Endothelial cell of umbilical vein (primary cell): ENCODE measurements around the gene SAMD1.

Experiments
- EZH2 ChIP-seq: IDR thresholded peaks from 2 replicates; pipeline ENCODE4 v1.6.1; 2012; ENCODE audit warnings: borderline replicate concordance, low read depth, mild to moderate bottlenecking, moderate library complexity, low read length, inconsistent platforms; ENCODE audit not compliant: severe bottlenecking
- FOS ChIP-seq: IDR thresholded peaks from 2 replicates; pipeline ENCODE4 v1.6.1; 2011; ENCODE audit warnings: mild to moderate bottlenecking, low read length, moderate library complexity, borderline replicate concordance; ENCODE audit not compliant: insufficient read depth
- GATA2 ChIP-seq: IDR thresholded peaks from 2 replicates; pipeline ENCODE4 v1.7.0; 2011; ENCODE audit warnings: low read depth, mild to moderate bottlenecking, moderate library complexity, mixed read lengths, low read length; ENCODE audit not compliant: insufficient read length, insufficient read depth
- JUN ChIP-seq: IDR thresholded peaks from 2 replicates; pipeline ENCODE4 v1.6.1; 2011; ENCODE audit warnings: borderline replicate concordance, low read depth; ENCODE audit not compliant: insufficient read length, insufficient read depth
- MYC ChIP-seq: IDR thresholded peaks from one replicate; pipeline ENCODE4 v1.6.1; 2011; ENCODE audit warnings: mild to moderate bottlenecking, low read depth, low read length
- POLR2A ChIP-seq: IDR thresholded peaks from 2 replicates; pipeline ENCODE4 v1.6.1; 2012; ENCODE audit warnings: low read depth, mild to moderate bottlenecking, control low read depth, low read length
- POLR2AphosphoS5 ChIP-seq: IDR thresholded peaks from 2 replicates; pipeline ENCODE4 v1.6.1; 2012; ENCODE audit warnings: low read depth, mild to moderate bottlenecking, control low read depth, low read length, moderate library complexity; ENCODE audit not compliant: insufficient read depth
- TF ChIP-seq, protein P1 (sequence below), 2 donors: IDR thresholded peaks; 1 replicate in 1 of 2; 2 replicates in 1 of 2; pipeline ENCODE4 v1.5.1; 2011; ENCODE audit warnings: low read length in 2 of 2, mild to moderate bottlenecking in 2 of 2, moderate library complexity in 2 of 2, control low read depth in 1 of 2, inconsistent platforms in 1 of 2, low read depth in 1 of 2; ENCODE audit not compliant: insufficient read depth in 1 of 2; ENCODE audit errors: extremely low read depth in 1 of 2
- TF ChIP-seq, protein P2 (sequence below): IDR thresholded peaks from 2 replicates; pipeline ENCODE4 v1.6.1; 2011; ENCODE audit not compliant: insufficient read depth, insufficient read length

DNA sequence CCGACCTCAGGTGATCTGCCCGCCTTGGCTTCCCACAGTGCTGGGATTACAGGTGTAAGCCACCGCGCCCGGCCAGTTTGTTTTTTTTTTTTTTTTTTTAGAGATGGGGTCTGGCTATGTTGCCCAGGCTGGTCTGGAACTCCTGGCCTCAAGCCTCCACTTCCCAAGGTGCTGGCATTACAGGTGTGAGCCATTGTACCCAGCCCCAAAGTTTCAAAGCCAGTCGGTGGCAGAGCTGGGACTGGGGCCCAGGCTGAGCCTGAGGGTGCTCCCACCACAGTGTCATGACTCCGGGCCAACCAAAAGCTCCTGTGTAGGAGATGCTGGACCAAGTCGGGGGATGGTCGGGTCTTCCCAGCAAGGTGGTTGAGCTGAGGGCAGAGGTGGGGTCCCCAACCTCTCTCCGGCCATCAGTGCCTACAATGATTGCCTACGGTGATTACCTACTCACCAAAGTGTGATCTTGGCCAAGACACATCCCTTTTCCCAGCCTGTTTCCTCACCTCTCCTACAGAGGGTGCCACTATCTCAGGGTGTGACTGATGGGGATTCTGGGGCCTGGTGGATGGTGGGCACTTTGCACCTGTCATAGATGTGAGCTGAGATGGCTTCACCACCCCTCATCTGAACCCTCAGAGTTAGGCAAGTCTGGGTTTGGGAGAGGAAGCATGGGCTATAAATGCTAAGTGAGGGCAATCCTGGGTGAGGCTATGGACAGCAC lies 5.9 kb upstream of the SAMD1 start:
- TF ChIP-seq POLR2A = no peak
- no peak for TF ChIP-seq EZH2
- TF ChIP-seq FOS = no peak
- no peak for TF ChIP-seq POLR2AphosphoS5
- TF ChIP-seq, protein P1, sequence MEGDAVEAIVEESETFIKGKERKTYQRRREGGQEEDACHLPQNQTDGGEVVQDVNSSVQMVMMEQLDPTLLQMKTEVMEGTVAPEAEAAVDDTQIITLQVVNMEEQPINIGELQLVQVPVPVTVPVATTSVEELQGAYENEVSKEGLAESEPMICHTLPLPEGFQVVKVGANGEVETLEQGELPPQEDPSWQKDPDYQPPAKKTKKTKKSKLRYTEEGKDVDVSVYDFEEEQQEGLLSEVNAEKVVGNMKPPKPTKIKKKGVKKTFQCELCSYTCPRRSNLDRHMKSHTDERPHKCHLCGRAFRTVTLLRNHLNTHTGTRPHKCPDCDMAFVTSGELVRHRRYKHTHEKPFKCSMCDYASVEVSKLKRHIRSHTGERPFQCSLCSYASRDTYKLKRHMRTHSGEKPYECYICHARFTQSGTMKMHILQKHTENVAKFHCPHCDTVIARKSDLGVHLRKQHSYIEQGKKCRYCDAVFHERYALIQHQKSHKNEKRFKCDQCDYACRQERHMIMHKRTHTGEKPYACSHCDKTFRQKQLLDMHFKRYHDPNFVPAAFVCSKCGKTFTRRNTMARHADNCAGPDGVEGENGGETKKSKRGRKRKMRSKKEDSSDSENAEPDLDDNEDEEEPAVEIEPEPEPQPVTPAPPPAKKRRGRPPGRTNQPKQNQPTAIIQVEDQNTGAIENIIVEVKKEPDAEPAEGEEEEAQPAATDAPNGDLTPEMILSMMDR (IDR thresholded peaks at IDR 0.05; ENCODE audit: extremely low read depth in 1 of 2, insufficient read depth in 1 of 2, low read depth in 1 of 2, low read length in 2 of 2) = no peak
- TF ChIP-seq, protein P2, sequence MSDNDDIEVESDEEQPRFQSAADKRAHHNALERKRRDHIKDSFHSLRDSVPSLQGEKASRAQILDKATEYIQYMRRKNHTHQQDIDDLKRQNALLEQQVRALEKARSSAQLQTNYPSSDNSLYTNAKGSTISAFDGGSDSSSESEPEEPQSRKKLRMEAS = no peak
- TF ChIP-seq MYC = no peak
- no peak for TF ChIP-seq JUN
- no peak for TF ChIP-seq GATA2
